Thoracic aorta (tissue), 2 donors: ENCODE results near the gene CFAP65. TPM values are rescaled to one million over a fixed set of nuclear protein-coding genes. Genes with fewer than 3 reads are reported as not detected.

Source experiments
- ATAC-seq: fragments of 150-250 bp; one replicate; pipeline ENCODE4 v1.8.0; 2017; ENCODE audit warnings: low read depth; ENCODE audit not compliant: insufficient number of reproducible peaks, low FRiP score
- DNase-seq: peaks from one replicate; pipeline ENCODE4 v3.0.0-alpha.2; 2020; ENCODE audit warnings: low spot score
- H3K27ac ChIP-seq, 2 donors: fragments of 200-600 bp; sonication (generic); 1 replicate in 1 of 2; 2 replicates in 1 of 2; pipeline ENCODE4 v1.5.1; 2016; ENCODE audit warnings: mild to moderate bottlenecking in 2 of 2, moderate library complexity in 2 of 2
- H3K27me3 ChIP-seq: fragments of 200-600 bp; sonication (generic); replicated peaks from 2 replicates; pipeline ENCODE4 v1.6.0; 2016; ENCODE audit warnings: mild to moderate bottlenecking; ENCODE audit not compliant: insufficient read depth
- H3K36me3 ChIP-seq: fragments of 200-600 bp; sonication (generic); one replicate; pipeline ENCODE4 v1.5.1; 2016
- H3K4me1 ChIP-seq, 2 donors: fragments of 200-600 bp; sonication (generic); 1 replicate in 1 of 2; 2 replicates in 1 of 2; pipeline versions ENCODE4 v1.5.1 to v1.6.0; 2016; ENCODE audit warnings: low read depth in 2 of 2, mild to moderate bottlenecking in 1 of 2; ENCODE audit not compliant: control insufficient read depth in 1 of 2
- H3K4me3 ChIP-seq: fragments of 200-600 bp; sonication (generic); 2 replicates; pipeline ENCODE4 v1.5.1; 2016; ENCODE audit warnings: mild to moderate bottlenecking
- H3K9me3 ChIP-seq: fragments of 200-600 bp; sonication (generic); 2 replicates; pipeline ENCODE4 v1.5.1; 2016
- CTCF ChIP-seq: fragments of 200-600 bp; sonication (generic); IDR thresholded peaks from one replicate; pipeline ENCODE4 v1.5.1; 2019; ENCODE audit warnings: antibody characterized with exemption
- total RNA-seq, 2 donors: library from RNA; depleted of rRNA; stranded (reverse); fragments of >200 nt; gene quantifications; one replicate each; pipeline versions ENCODE4 v1.1.0 to v1.2.3, GENCODE V29; 2016

Gene CFAP65
- total RNA-seq, 2 donors from 2014 or later, result not detected

GRCh38 chr2:218992703-218993344, 48.5 kb downstream of the CFAP65 start:
- ATAC-seq, result no peak
- H3K27ac ChIP-seq, result no peak overlapping the region
- no peaks in the 10 kb centered on the region for H3K36me3 ChIP-seq
- no peaks in the 10 kb centered on the region for H3K9me3 ChIP-seq
- no peak for TF ChIP-seq CTCF
- H3K4me3 ChIP-seq, result peak overlapping the region; percentile 67
- DNase-seq, result no peak
- H3K4me1 ChIP-seq, result peaks cover 9 to 25% of the 10 kb centered on the region in 2 donors
- H3K27me3 ChIP-seq, result peaks cover 25% of the 10 kb centered on the region

- DNase-seq, result no peak
- no peak for TF ChIP-seq CTCF
- ATAC-seq, result no peak
- peaks cover 27% of the 10 kb centered on the region for H3K27me3 ChIP-seq
- no peak overlapping the region for H3K27ac ChIP-seq
- H3K9me3 ChIP-seq, result no peaks in the 10 kb centered on the region
- no peak overlapping the region for H3K4me3 ChIP-seq
- no peaks in the 10 kb centered on the region for H3K36me3 ChIP-seq
- H3K4me1 ChIP-seq, result peaks cover 9 to 25% of the 10 kb centered on the region in 2 donors
These were observed 49.1 kb downstream of the CFAP65 start for GRCh38 chr2:218992196-218992595.

- no peak for ATAC-seq
These were observed 49.6 kb downstream of the CFAP65 start for GRCh38 chr2:218991674-218992168.

GRCh38 chr2:218990612-218991011, 50.7 kb downstream of the CFAP65 start:
- H3K27me3 ChIP-seq, result peaks cover 38% of the 10 kb centered on the region
- no peak overlapping the region for H3K27ac ChIP-seq
- no peak for DNase-seq

More at GRCh38 chr2:218991674-218992168, 49.6 kb downstream of the CFAP65 start:
- peaks cover 9 to 25% of the 10 kb centered on the region in 2 donors for H3K4me1 ChIP-seq
- no peak for DNase-seq
- H3K27me3 ChIP-seq, result peaks cover 32% of the 10 kb centered on the region
- no peak overlapping the region for H3K4me3 ChIP-seq
- no peaks in the 10 kb centered on the region for H3K36me3 ChIP-seq
- no peaks in the 10 kb centered on the region for H3K9me3 ChIP-seq
- no peak for TF ChIP-seq CTCF
- no peak overlapping the region for H3K27ac ChIP-seq

GRCh38 chr2:218990052-218990451, 51.3 kb downstream of the CFAP65 start:
- Histone ChIP-seq H3K4me1 (peaks cover 9 to 18% of the 10 kb centered on the region in 2 donors), H3K27ac (no peak overlapping the region), H3K36me3 (no peaks in the 10 kb centered on the region), H3K27me3 (peaks cover 41% of the 10 kb centered on the region), H3K9me3 (no peaks in the 10 kb centered on the region), H3K4me3 (no peak overlapping the region)
- ATAC-seq, result no peak
- no peak for TF ChIP-seq CTCF
- DNase-seq, result no peak

More at GRCh38 chr2:218990612-218991011, 50.7 kb downstream of the CFAP65 start:
- Histone ChIP-seq H3K4me3 (no peak overlapping the region), H3K9me3 (no peaks in the 10 kb centered on the region), H3K36me3 (no peaks in the 10 kb centered on the region), H3K4me1 (peaks cover 9 to 18% of the 10 kb centered on the region in 2 donors)
- no peak for TF ChIP-seq CTCF
- ATAC-seq, result no peak
